Measurements from ENCODE around the gene PRKAG2. TPM values are rescaled to one million over a fixed set of nuclear protein-coding genes. Genes with fewer than 3 reads are reported as not detected.

PRKAG2 gene
- total RNA-seq, 1 donor from 2014 or later, result 130 TPM

DNA sequence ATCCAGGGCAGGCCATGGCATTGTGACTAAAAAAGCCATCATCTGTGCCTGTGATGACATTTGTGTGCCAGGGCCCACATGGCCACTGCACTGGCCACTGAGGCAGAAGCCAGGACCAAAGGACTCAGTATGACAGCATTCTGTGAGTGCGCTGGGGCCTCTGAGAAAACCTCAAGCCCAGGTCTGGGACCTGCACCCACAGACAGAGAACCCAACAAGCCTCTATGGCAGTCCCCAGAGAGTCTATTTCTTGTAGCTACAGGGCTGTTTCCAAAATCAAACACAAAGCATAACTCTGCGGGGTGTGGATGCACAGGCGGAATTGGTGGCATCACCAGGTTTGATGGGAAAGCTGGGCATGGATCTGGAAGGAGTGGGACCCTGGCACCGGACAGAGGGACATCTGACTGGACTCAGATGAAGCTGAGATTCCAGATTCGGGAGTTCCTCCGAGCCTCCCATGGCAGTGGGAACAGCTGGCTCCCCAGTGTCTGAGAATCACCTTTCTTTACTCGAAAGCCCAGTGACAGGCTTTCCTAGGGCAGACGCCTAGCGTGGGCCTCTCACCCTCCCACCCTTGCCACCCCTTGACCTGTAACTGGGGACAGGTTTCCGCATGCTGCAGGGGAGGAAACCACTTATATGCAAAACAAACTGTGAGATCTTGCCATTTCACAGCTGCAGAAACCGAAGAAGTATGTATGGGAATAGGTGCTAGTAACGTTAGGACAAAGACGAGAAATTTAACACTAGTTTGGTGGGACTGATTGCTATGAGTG, 286.7 kb downstream of the PRKAG2 start:
- Histone ChIP-seq H3K27me3 (ENCODE audit: low read depth) (no peaks in the 10 kb centered on the region), H3K36me3 (peaks cover 26% of the 10 kb centered on the region), H3K4me1 (peaks cover 42% of the 10 kb centered on the region), H3K27ac (replicated peaks) (no peak overlapping the region), H3K4me3 (no peak overlapping the region), H3K9me3 (replicated peaks) (no peaks in the 10 kb centered on the region)
- TF ChIP-seq, protein P1, sequence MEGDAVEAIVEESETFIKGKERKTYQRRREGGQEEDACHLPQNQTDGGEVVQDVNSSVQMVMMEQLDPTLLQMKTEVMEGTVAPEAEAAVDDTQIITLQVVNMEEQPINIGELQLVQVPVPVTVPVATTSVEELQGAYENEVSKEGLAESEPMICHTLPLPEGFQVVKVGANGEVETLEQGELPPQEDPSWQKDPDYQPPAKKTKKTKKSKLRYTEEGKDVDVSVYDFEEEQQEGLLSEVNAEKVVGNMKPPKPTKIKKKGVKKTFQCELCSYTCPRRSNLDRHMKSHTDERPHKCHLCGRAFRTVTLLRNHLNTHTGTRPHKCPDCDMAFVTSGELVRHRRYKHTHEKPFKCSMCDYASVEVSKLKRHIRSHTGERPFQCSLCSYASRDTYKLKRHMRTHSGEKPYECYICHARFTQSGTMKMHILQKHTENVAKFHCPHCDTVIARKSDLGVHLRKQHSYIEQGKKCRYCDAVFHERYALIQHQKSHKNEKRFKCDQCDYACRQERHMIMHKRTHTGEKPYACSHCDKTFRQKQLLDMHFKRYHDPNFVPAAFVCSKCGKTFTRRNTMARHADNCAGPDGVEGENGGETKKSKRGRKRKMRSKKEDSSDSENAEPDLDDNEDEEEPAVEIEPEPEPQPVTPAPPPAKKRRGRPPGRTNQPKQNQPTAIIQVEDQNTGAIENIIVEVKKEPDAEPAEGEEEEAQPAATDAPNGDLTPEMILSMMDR (IDR thresholded peaks at IDR 0.05; ENCODE audit: borderline replicate concordance), result no peak
- intact Hi-C loops (cut with micrococcal nuclease), result no loop called here
- DNase-seq, result no peak

DNA sequence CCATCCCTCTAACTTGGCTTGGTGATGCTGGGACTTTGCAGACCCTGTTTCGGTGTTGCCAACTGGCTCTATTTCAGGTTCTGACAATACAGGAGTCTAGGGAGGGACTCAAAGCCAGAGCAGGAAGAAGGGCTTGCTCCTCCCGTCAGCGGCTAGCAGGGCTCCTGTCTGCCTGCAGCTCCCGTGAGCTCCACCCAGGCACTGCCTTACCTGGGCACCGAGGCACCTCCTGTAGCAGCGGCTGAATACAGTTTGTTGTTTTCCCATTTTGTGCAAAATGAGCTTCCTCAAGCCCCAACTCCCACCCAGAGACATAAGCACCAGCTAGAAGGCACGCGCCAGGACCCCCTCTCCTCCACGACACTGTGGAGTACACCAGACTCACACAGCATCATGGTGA, 287.9 kb downstream of the PRKAG2 start:
- no peak for DNase-seq
- no peak overlapping the region for H3K4me3 ChIP-seq
- H3K27ac ChIP-seq (replicated peaks), result no peak overlapping the region
- H3K27me3 ChIP-seq (ENCODE audit: low read depth), result no peaks in the 10 kb centered on the region
- TF ChIP-seq, protein P1 (IDR thresholded peaks at IDR 0.05; ENCODE audit: borderline replicate concordance), result no peak
- intact Hi-C loops (cut with micrococcal nuclease), result no loop called here
- peaks cover 16% of the 10 kb centered on the region for H3K36me3 ChIP-seq
- peaks cover 34% of the 10 kb centered on the region for H3K4me1 ChIP-seq
- H3K9me3 ChIP-seq (replicated peaks), result no peaks in the 10 kb centered on the region

DNA sequence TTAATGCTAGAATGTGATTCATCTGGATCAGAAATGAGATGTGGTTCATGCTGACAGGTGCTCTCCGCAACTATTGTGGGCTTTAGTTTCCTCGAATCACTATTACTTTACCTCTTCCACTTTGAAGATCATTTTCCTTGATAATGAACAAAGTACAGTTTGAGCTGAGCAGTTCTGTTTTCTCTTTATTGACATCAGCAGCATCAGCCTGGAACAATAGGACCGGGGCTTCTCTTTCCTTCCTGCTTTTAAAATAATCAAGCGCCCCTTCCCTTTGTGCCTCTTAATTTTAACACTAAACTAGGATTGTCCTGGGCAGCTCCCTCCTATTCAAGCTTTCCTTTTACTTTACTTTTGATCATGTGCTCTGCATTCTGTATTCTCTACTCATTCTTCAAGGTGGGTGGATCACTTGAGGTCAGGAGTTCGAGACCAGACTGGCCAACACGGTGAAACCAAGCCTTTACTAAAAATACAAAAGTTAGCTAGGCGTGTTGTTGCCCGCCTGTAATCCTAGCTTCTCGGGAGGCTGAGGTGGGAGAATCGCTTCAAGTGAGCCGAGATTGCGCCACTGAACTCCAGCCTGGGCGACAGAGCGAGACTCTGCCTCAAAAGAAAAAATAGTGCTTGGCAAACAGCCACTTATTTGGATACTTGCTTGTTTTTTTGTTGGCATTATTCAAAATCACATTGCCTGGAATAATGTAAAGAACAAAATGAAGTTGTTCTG, 290.2 kb downstream of the PRKAG2 start:
- no peak for DNase-seq
- TF ChIP-seq, protein P1 (IDR thresholded peaks at IDR 0.05; ENCODE audit: borderline replicate concordance), result no peak
- Histone ChIP-seq H3K27ac (replicated peaks) (peak overlapping the region; percentile 27), H3K9me3 (replicated peaks) (no peaks in the 10 kb centered on the region), H3K4me1 (peaks cover 30% of the 10 kb centered on the region), H3K4me3 (no peak overlapping the region), H3K27me3 (ENCODE audit: low read depth) (no peaks in the 10 kb centered on the region), H3K36me3 (peaks cover 6% of the 10 kb centered on the region)
- intact Hi-C loops (cut with micrococcal nuclease), result no loop called here

DNA sequence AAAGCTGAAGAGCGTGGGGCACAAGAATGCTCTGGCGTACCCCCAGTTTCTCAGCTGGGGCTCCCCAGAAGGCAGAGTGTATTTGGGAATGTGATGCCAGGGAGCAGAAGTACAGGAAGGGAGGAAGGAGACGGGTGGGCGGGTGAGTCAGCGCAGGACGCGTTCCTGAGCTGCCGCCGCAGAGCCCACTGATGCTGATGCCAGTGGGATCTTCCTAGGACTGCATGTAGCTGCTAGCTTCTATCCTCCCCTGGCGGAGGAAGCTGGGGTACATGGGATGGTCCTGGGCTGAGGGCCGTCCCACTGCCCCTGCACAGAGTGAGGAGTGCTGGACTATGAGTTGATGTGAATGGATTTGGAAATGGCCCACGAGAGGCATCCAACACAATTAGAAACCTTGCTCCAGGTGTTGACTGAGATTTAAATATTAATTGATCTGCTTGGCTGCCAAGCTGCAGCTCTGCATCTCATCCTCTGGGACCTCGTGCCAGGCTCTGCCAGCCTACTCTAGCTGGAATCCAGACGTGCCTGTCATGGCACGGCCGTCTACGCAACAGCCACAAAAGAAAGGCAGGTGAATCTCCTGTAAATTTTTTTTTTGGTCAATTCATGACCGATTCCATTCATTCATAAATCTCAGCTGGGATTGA, 291.0 kb downstream of the PRKAG2 start:
- TF ChIP-seq, protein P1 (IDR thresholded peaks at IDR 0.05; ENCODE audit: borderline replicate concordance), result no peak
- no peak for DNase-seq
- intact Hi-C loops (cut with micrococcal nuclease), result no loop called here
- Histone ChIP-seq H3K4me3 (no peak overlapping the region), H3K27me3 (ENCODE audit: low read depth) (no peaks in the 10 kb centered on the region), H3K36me3 (peaks cover 6% of the 10 kb centered on the region), H3K4me1 (peaks cover 22% of the 10 kb centered on the region), H3K27ac (replicated peaks) (peak overlapping the region; percentile 27), H3K9me3 (replicated peaks) (no peaks in the 10 kb centered on the region)

DNA sequence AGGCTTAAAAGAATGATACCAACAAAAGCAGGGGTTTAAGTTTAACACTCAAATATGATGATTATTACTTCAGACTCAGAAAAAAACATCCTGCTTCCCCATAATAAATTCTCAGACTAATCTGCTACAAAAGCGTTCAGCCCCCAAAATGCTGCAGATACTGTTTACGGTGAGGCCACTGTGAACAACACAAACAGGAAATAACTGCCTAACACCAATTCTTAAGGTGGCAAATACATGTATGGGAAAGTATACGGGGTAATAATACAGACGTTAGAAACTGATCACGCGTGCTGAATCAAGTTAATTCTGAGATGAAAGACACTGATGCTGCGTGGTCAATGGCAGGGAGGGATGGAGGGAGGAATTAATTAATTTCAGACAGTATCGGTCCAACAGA, 295.2 kb downstream of the PRKAG2 start:
- no peak for DNase-seq
- H3K36me3 ChIP-seq, result peaks cover 6% of the 10 kb centered on the region
- H3K9me3 ChIP-seq (replicated peaks), result peaks cover 12% of the 10 kb centered on the region
- H3K27me3 ChIP-seq (ENCODE audit: low read depth), result no peaks in the 10 kb centered on the region
- TF ChIP-seq, protein P1 (IDR thresholded peaks at IDR 0.05; ENCODE audit: borderline replicate concordance), result no peak
- intact Hi-C loops (cut with micrococcal nuclease), result no loop called here
- no peak overlapping the region for H3K4me3 ChIP-seq
- H3K27ac ChIP-seq (replicated peaks), result no peak overlapping the region
- H3K4me1 ChIP-seq, result peaks cover 16% of the 10 kb centered on the region
